K562 (cell line): Measurements from ENCODE around the gene SPAG4. TPM values are rescaled to one million over a fixed set of nuclear protein-coding genes. Genes with fewer than 3 reads are reported as not detected.
A peak's percentile ranks its signal among the peaks of the same experiment; 100 is the strongest.

Experiments
- ARNT ChIP-seq, 2 experiments: fragments of 450-650 bp; IDR thresholded peaks; 2 replicates each; pipeline ENCODE4 v1.6.1; 2016; ENCODE audit warnings: mild to moderate bottlenecking in 1 of 2
- CCNT2 ChIP-seq: IDR thresholded peaks from 2 replicates; pipeline ENCODE4 v1.6.1; 2011; ENCODE audit warnings: borderline replicate concordance, low read depth, mild to moderate bottlenecking, moderate library complexity, mixed read lengths, low read length; ENCODE audit not compliant: insufficient read length; ENCODE audit errors: extremely low read depth
- CHD2 ChIP-seq: IDR thresholded peaks from 2 replicates; pipeline ENCODE4 v1.6.1; 2011; ENCODE audit warnings: low read depth, low read length
- KLF6 ChIP-seq: fragments of 250-450 bp; sonication (Bioruptor Pico); IDR thresholded peaks from 2 replicates; pipeline ENCODE4 v1.4.0; 2020; ENCODE audit warnings: mild to moderate bottlenecking, moderate library complexity, borderline replicate concordance
- PRDM10 ChIP-seq: fragments of 450-650 bp; IDR thresholded peaks from 2 replicates; pipeline ENCODE4 v1.6.1; 2018; ENCODE audit not compliant: partially characterized antibody
- TEAD4 ChIP-seq, 2 experiments: sonication (generic) in 1 of 2; formaldehyde crosslinking in 1 of 2; IDR thresholded peaks; 2 replicates each; pipeline versions ENCODE4 v1.6.1 to v1.8.0; 2012 to 2022; ENCODE audit warnings: borderline replicate concordance in 1 of 2, inconsistent platforms in 1 of 2, low read length in 1 of 2, mild to moderate bottlenecking in 1 of 2, missing genetic modification reagents in 1 of 2
- ZBTB11 ChIP-seq, 3 experiments: fragments of 200-800 bp in 1 of 3; fragments of 250-450 bp in 1 of 3; fragments of 450-650 bp in 1 of 3; sonication (Bioruptor Pico) in 1 of 3; sonication (Bioruptor generic) in 1 of 3; formaldehyde crosslinking in 1 of 3; IDR thresholded peaks; 2 replicates each; pipeline versions ENCODE4 v1.6.1 to v1.8.0; 2016 to 2022; ENCODE audit warnings: mild to moderate bottlenecking in 2 of 3, missing genetic modification characterization in 2 of 3, missing compliant biosample characterization in 1 of 3, moderate library complexity in 1 of 3
- ZNF41 ChIP-seq: fragments of 250-450 bp; sonication (Bioruptor Pico); conservative IDR thresholded peaks from 2 replicates; pipeline ENCODE4 v1.4.0; 2020; ENCODE audit warnings: mild to moderate bottlenecking
- ZNF644 ChIP-seq: fragments of 200-800 bp; sonication (Bioruptor generic); IDR thresholded peaks from 2 replicates; pipeline ENCODE4 v1.6.1; 2016; ENCODE audit warnings: low read depth, missing genetic modification characterization, missing compliant biosample characterization
- polyA plus RNA-seq, 8 experiments: library from polyadenylated mRNA; depleted of rRNA in 4 of 8; stranded (reverse) in 5 of 8; unstranded in 3 of 8; fragments of >200 nt; fragmentation: Nextera tagmentation in 2 of 8; fragmentation: Illumina TruSeq in 1 of 8; extraction: Ambion mirVana in 2 of 8; extraction: Trizol in 1 of 8; gene quantifications; 2 replicates each; pipeline versions ENCODE4 v1.2.1 to v1.2.3, GENCODE V29; 2011 to 2014; ENCODE audit warnings: inconsistent platforms in 1 of 8, missing spikeins in 1 of 8
- total RNA-seq, 7 experiments: library from RNA; depleted of rRNA in 6 of 7; stranded (reverse); fragments of >200 nt in 6 of 7; fragmentation: Illumina TruSeq in 2 of 7; extraction: Trizol in 2 of 7; gene quantifications; 2 replicates each; pipeline versions ENCODE4 v1.2.1 to v1.2.3, GENCODE V29; 2011 to 2021; ENCODE audit warnings: low replicate concordance in 1 of 7
- TF ChIP-seq, protein P1 (sequence below), 2 experiments: fragments of 450-650 bp in 1 of 2; sonication (generic) in 1 of 2; formaldehyde crosslinking in 1 of 2; IDR thresholded peaks in 1 of 2; conservative IDR thresholded peaks in 1 of 2; 2 replicates each; pipeline versions ENCODE4 v1.6.1 to v1.8.1; 2016 to 2023; ENCODE audit warnings: mild to moderate bottlenecking in 2 of 2, moderate library complexity in 2 of 2, inconsistent platforms in 1 of 2, missing genetic modification reagents in 1 of 2
- TF ChIP-seq, protein P2 (sequence below), 2 experiments: IDR thresholded peaks in 1 of 2; conservative IDR thresholded peaks in 1 of 2; 2 replicates each; pipeline ENCODE4 v1.6.1; 2016; ENCODE audit warnings: low read depth in 2 of 2, mild to moderate bottlenecking in 1 of 2, missing compliant biosample characterization in 1 of 2, missing genetic modification characterization in 1 of 2, moderate library complexity in 1 of 2

Gene SPAG4
- total and polyA plus RNA-seq, 9 of the 15 experiments (the other 6 are each of a cell fraction or from before 2014, with no cell fraction given), result 1.6 to 11.4 (median 4.6) TPM

DNA sequence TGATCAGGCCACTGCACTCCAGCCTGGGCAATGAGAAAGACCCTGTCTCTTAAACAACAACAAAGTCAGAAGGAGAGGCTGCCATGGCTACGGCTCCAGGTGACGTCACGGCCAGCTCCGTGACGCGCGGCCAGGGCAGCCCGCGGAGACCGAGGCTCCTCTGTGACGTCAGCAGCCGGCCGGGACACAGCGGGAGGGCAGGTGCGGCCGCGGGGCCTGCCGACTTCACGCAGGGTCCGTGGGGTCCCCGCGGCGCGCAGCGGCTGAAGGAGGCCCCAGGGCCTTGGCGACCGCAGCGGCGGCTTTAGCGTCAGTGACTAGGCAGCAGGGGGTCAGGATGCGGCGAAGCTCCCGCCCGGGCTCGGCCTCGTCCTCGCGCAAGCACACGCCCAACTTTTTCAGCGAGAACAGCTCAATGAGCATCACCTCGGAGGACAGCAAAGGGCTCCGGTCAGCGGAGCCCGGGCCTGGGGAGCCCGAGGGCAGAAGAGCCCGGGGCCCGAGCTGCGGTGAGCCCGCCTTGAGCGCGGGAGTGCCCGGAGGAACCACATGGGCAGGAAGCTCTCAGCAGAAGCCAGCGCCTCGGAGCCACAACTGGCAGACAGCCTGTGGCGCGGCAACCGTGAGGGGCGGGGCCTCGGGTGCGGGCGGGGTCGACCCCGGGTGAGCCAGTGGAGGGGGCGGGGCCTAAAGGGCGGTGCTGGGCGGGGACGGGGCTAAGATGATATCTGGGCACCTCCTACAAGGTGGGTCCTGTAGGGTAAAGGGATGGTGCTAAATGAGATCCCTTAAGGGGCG is at the start of gene SPAG4 (continued):
- TF ChIP-seq ZBTB11 (CRISPR knock-in tag; IDR thresholded peaks at IDR 0.05) (0 out of 6 replicates have a peak, but pooled peaks of 1 of the 3 experiments have one; percentile 5), KLF6 (CRISPR knock-in tag) (peak; percentile 52; the same call in 1 of the 2 replicates), TEAD4 (IDR thresholded peaks at IDR 0.05; ENCODE audit: low read length) (no peak), TEAD4 (CRISPR knock-in tag; IDR thresholded peaks at IDR 0.05; ENCODE audit: borderline replicate concordance) (peak; percentile 71; the same call in 1 of the 2 replicates), CHD2 (0 out of 2 replicates have a peak, but pooled peaks have one; percentile 34), CCNT2 (peak; percentile 71), ZNF644 (tag) (no peak), ARNT (IDR thresholded peaks at IDR 0.05) (no peak), ZNF41 (no peak), PRDM10 (peak; percentile 20)
- TF ChIP-seq, protein P1, sequence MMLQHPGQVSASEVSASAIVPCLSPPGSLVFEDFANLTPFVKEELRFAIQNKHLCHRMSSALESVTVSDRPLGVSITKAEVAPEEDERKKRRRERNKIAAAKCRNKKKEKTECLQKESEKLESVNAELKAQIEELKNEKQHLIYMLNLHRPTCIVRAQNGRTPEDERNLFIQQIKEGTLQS (IDR thresholded peaks at IDR 0.05), result peak; percentile 96
- TF ChIP-seq, protein P1 (CRISPR knock-in tag; conservative IDR thresholded peaks at IDR 0.05), result no peak
- TF ChIP-seq, protein P2, sequence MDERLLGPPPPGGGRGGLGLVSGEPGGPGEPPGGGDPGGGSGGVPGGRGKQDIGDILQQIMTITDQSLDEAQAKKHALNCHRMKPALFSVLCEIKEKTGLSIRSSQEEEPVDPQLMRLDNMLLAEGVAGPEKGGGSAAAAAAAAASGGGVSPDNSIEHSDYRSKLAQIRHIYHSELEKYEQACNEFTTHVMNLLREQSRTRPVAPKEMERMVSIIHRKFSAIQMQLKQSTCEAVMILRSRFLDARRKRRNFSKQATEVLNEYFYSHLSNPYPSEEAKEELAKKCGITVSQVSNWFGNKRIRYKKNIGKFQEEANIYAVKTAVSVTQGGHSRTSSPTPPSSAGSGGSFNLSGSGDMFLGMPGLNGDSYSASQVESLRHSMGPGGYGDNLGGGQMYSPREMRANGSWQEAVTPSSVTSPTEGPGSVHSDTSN (CRISPR knock-in tag; IDR thresholded peaks at IDR 0.05; ENCODE audit: low read depth), result 0 out of 2 replicates have a peak, but pooled peaks have one; percentile 26
- TF ChIP-seq, protein P2 (tag; conservative IDR thresholded peaks at IDR 0.05; ENCODE audit: low read depth), result no peak
